H1 (cell line): ENCODE measurements around the gene ANKFY1. TPM values are rescaled to one million over a fixed set of nuclear protein-coding genes. Genes with fewer than 3 reads are reported as not detected.

Source experiments
- CTCF ChIA-PET: fragments of 300-600 bp; sonication (Branson Sonifier 250); formaldehyde crosslinking; loops from one replicate; lab custom pipeline; 2021; ENCODE audit not compliant: partially characterized antibody; lab: Charles Lee
- POLR2A ChIA-PET: fragments of 300-600 bp; sonication (Branson Sonifier 250); formaldehyde crosslinking; loops from one replicate; lab custom pipeline; 2021; ENCODE audit warnings: inconsistent platforms; ENCODE audit not compliant: partially characterized antibody; lab: Charles Lee
- DNase-seq, 2 experiments: peaks; one replicate each; pipeline versions ENCODE4 v3.0.0 to v3.0.0-alpha.2; 2010 to 2022; ENCODE audit warnings: low spot score in 2 of 2, low read depth in 1 of 2, mixed read lengths in 1 of 2
- FAIRE-seq: peaks from 2 replicates; lab custom pipeline; 2011; peaks lifted over from hg19 to GRCh38; lab: Jason Lieb, UNC
- H2AFZ ChIP-seq: 2 replicates; pipeline ENCODE4 v1.8.1; 2012; ENCODE audit warnings: low read length, inconsistent platforms
- H2AK5ac ChIP-seq: 2 replicates; pipeline ENCODE4 v1.6.1; 2013; ENCODE audit warnings: low read depth, low read length
- H2BK120ac ChIP-seq: replicated peaks from 2 replicates; pipeline ENCODE3; 2013; ENCODE audit warnings: low read depth, low read length, inconsistent platforms
- H2BK12ac ChIP-seq: 2 replicates; pipeline ENCODE4 v1.6.1; 2013; ENCODE audit warnings: low read depth, low read length
- H2BK15ac ChIP-seq: 2 replicates; pipeline ENCODE4 v1.6.1; 2013; ENCODE audit warnings: low read length
- H2BK20ac ChIP-seq: 2 replicates; pipeline ENCODE4 v1.6.1; 2013; ENCODE audit warnings: low read length
- H2BK5ac ChIP-seq: 2 replicates; pipeline ENCODE4 v1.6.1; 2013; ENCODE audit warnings: low read depth, low read length
- H3K14ac ChIP-seq: 2 replicates; pipeline ENCODE4 v1.6.1; 2013; ENCODE audit warnings: inconsistent platforms; ENCODE audit not compliant: insufficient read length
- H3K18ac ChIP-seq: 2 replicates; pipeline ENCODE4 v1.6.1; 2013; ENCODE audit warnings: low read length; ENCODE audit errors: extremely low read depth
- H3K23ac ChIP-seq: 2 replicates; pipeline ENCODE4 v1.6.1; 2013; ENCODE audit warnings: inconsistent platforms; ENCODE audit not compliant: insufficient read length
- H3K23me2 ChIP-seq: 2 replicates; pipeline ENCODE4 v1.6.1; 2013; ENCODE audit warnings: low read depth, low read length
- H3K27ac ChIP-seq: 2 replicates; pipeline ENCODE4 v1.6.1; 2011; ENCODE audit warnings: low read depth, low read length, inconsistent platforms
- H3K27me3 ChIP-seq, 4 experiments: replicated peaks in 1 of 4; 1 replicate in 1 of 4; 2 replicates in 3 of 4; pipeline versions ENCODE4 v1.6.1 to v1.8.1; 2011 to 2013; ENCODE audit warnings: low read length in 3 of 4, mild to moderate bottlenecking in 3 of 4, inconsistent platforms in 2 of 4, mixed read lengths in 2 of 4, moderate library complexity in 1 of 4; ENCODE audit not compliant: control insufficient read depth in 3 of 4, insufficient read depth in 3 of 4; ENCODE audit errors: extremely low read depth in 1 of 4
- H3K36me3 ChIP-seq, 4 experiments: 2 replicates each; pipeline versions ENCODE4 v1.6.1 to v1.8.1; 2011 to 2013; ENCODE audit warnings: mild to moderate bottlenecking in 4 of 4, low read length in 3 of 4, moderate library complexity in 2 of 4, control low read depth in 1 of 4, inconsistent platforms in 1 of 4; ENCODE audit not compliant: insufficient read depth in 4 of 4, control insufficient read depth in 2 of 4
- H3K4ac ChIP-seq: replicated peaks from 2 replicates; pipeline ENCODE3; 2013; ENCODE audit warnings: low read length, low read depth, mixed read lengths, inconsistent platforms; ENCODE audit not compliant: insufficient read length
- H3K4me1 ChIP-seq, 4 experiments: replicated peaks in 1 of 4; 1 replicate in 1 of 4; 2 replicates in 3 of 4; pipeline versions ENCODE4 v1.6.1 to v1.8.1; 2011 to 2013; ENCODE audit warnings: low read length in 3 of 4, inconsistent platforms in 2 of 4, mixed read lengths in 1 of 4; ENCODE audit not compliant: insufficient read depth in 4 of 4, control insufficient read depth in 3 of 4
- H3K4me2 ChIP-seq, 2 experiments: 2 replicates each; pipeline versions ENCODE4 v1.6.1 to v1.8.1; 2011 to 2013; ENCODE audit warnings: low read depth in 2 of 2, low read length in 2 of 2, control low read depth in 1 of 2, inconsistent platforms in 1 of 2, mild to moderate bottlenecking in 1 of 2; ENCODE audit not compliant: insufficient read depth in 1 of 2
- H3K4me3 ChIP-seq, 4 experiments: fragments of 200-600, 300-600 bp in 1 of 4; sonication (generic), shearing (Covaris generic), sonication (Bioruptor Twin) in 1 of 4; 2 replicates each; pipeline versions ENCODE4 v1.5.1 to v1.8.1; 2011 to 2016; ENCODE audit warnings: low read length in 4 of 4, low read depth in 3 of 4, control low read depth in 2 of 4, inconsistent platforms in 2 of 4, mild to moderate bottlenecking in 2 of 4, mixed read lengths in 1 of 4, moderate library complexity in 1 of 4; ENCODE audit not compliant: insufficient read depth in 2 of 4; ENCODE audit errors: extremely low read depth in 1 of 4
- H3K56ac ChIP-seq: replicated peaks from 2 replicates; pipeline ENCODE3; 2013; ENCODE audit warnings: low read depth, mild to moderate bottlenecking, mixed read lengths, low read length, inconsistent platforms; ENCODE audit not compliant: insufficient read length
- H3K79me1 ChIP-seq: 2 replicates; pipeline ENCODE4 v1.6.1; 2013; ENCODE audit warnings: low read depth, low read length, control low read depth
- H3K79me2 ChIP-seq, 2 experiments: 2 replicates each; pipeline versions ENCODE4 v1.6.1 to v1.8.1; 2012 to 2013; ENCODE audit warnings: low read length in 2 of 2, mild to moderate bottlenecking in 2 of 2, inconsistent platforms in 1 of 2; ENCODE audit not compliant: insufficient read depth in 2 of 2, control insufficient read depth in 1 of 2
- H3K9ac ChIP-seq, 4 experiments: replicated peaks in 1 of 4; 1 replicate in 1 of 4; 2 replicates in 3 of 4; pipeline versions ENCODE4 v1.6.1 to v1.8.1; 2011 to 2013; ENCODE audit warnings: low read depth in 3 of 4, low read length in 3 of 4, control low read depth in 2 of 4, mild to moderate bottlenecking in 2 of 4, moderate library complexity in 2 of 4, inconsistent platforms in 1 of 4; ENCODE audit errors: extremely low read depth in 1 of 4
- H3K9me3 ChIP-seq, 2 experiments: 2 replicates each; pipeline versions ENCODE4 v1.6.1 to v1.8.1; 2012 to 2013; ENCODE audit warnings: mild to moderate bottlenecking in 2 of 2, moderate library complexity in 2 of 2, control low read depth in 1 of 2, inconsistent platforms in 1 of 2, low read depth in 1 of 2, low read length in 1 of 2, mixed read lengths in 1 of 2; ENCODE audit not compliant: insufficient read depth in 2 of 2
- H4K20me1 ChIP-seq, 2 experiments: replicated peaks in 1 of 2; 2 replicates each; pipeline versions ENCODE3 to v1.8.1; 2011 to 2013; ENCODE audit warnings: inconsistent platforms in 2 of 2, low read length in 2 of 2, mild to moderate bottlenecking in 1 of 2; ENCODE audit not compliant: insufficient read depth in 2 of 2, control insufficient read depth in 1 of 2
- H4K5ac ChIP-seq: 2 replicates; pipeline ENCODE4 v1.6.1; 2013; ENCODE audit warnings: low read length, low read depth, mixed read lengths, inconsistent platforms; ENCODE audit not compliant: insufficient read length
- H4K8ac ChIP-seq: 2 replicates; pipeline ENCODE4 v1.8.0; 2013; ENCODE audit warnings: mild to moderate bottlenecking, moderate library complexity, low read length, inconsistent platforms; ENCODE audit not compliant: insufficient read depth; ENCODE audit errors: extremely low read depth
- H4K91ac ChIP-seq: replicated peaks from 2 replicates; pipeline ENCODE3; 2013; ENCODE audit warnings: low read length, mixed read lengths, inconsistent platforms; ENCODE audit not compliant: insufficient read length
- CHD1 ChIP-seq: IDR thresholded peaks from 2 replicates; pipeline ENCODE4 v1.6.1; 2012; ENCODE audit warnings: low read depth, low read length, improper control_type of control experiment
- CREB1 ChIP-seq: IDR thresholded peaks from 2 replicates; pipeline ENCODE4 v1.6.1; 2012; ENCODE audit warnings: inconsistent platforms
- RBBP5 ChIP-seq: IDR thresholded peaks from 2 replicates; pipeline ENCODE4 v1.7.1; 2012; ENCODE audit warnings: low read depth, mild to moderate bottlenecking, inconsistent platforms, low read length, moderate library complexity, borderline replicate concordance
- SAP30 ChIP-seq: fragments of 300-600 bp; sonication (generic); IDR thresholded peaks from 2 replicates; pipeline ENCODE4 v1.7.1; 2012; ENCODE audit warnings: low read length, moderate library complexity, mild to moderate bottlenecking, inconsistent platforms; ENCODE audit not compliant: insufficient read depth, insufficient replicate concordance
- TCF12 ChIP-seq: IDR thresholded peaks from 2 replicates; pipeline ENCODE4 v1.6.1; 2011; ENCODE audit warnings: low read depth, mild to moderate bottlenecking, low read length
- YY1 ChIP-seq: IDR thresholded peaks from 2 replicates; pipeline ENCODE4 v1.6.1; 2011; ENCODE audit warnings: low read depth, mild to moderate bottlenecking, low read length
- WGBS, 2 experiments: shearing (Covaris generic) in 1 of 2; methylation state at CpG; one replicate each; pipeline versions ENCODE4 v1.1.6 to v1.1.7; 2013 to 2015; ENCODE audit warnings: low lambda C conversion rate in 2 of 2, mixed read lengths in 2 of 2, inconsistent platforms in 1 of 2, low coverage in 1 of 2, missing lambda C conversion rate in 1 of 2; ENCODE audit not compliant: insufficient replicate concordance in 2 of 2, insufficient coverage in 1 of 2, insufficient read length in 1 of 2; ENCODE audit errors: extremely low coverage in 1 of 2, missing lambda C conversion rate in 1 of 2; 5-methylcytosine and 5-hydroxymethylcytosine counted together
- polyA plus RNA-seq, 7 experiments: library from polyadenylated mRNA; depleted of rRNA in 3 of 7; stranded (reverse) in 5 of 7; unstranded in 2 of 7; fragments of >200 nt in 5 of 7; fragments of 200-250 nt in 2 of 7; gene quantifications; 1 replicate in 5 of 7; 2 replicates in 1 of 7; 4 replicates in 1 of 7; pipeline versions ENCODE4 v1.2.1 to v1.2.3, GENCODE V29; 2011 to 2013; ENCODE audit warnings: missing spikeins in 2 of 7, mixed read lengths in 2 of 7
- total RNA-seq: library from RNA; stranded (reverse); fragmentation: NEBNext Ultra II Directional; extraction: Animal tissue kit (Norgen Biotek cat#: 25700); gene quantifications from 2 replicates; pipeline ENCODE4 v1.2.1, GENCODE V29; 2021
- TF ChIP-seq, protein P1 (sequence below): IDR thresholded peaks from 2 replicates; pipeline ENCODE4 v1.6.1; 2011; ENCODE audit warnings: low read length, improper control_type of control experiment

ANKFY1 gene
- total and polyA plus RNA-seq, 2 of the 8 experiments (the other 6 are each of a cell fraction or from before 2014, with no cell fraction given), result 28.3 to 45.3 TPM

DNA sequence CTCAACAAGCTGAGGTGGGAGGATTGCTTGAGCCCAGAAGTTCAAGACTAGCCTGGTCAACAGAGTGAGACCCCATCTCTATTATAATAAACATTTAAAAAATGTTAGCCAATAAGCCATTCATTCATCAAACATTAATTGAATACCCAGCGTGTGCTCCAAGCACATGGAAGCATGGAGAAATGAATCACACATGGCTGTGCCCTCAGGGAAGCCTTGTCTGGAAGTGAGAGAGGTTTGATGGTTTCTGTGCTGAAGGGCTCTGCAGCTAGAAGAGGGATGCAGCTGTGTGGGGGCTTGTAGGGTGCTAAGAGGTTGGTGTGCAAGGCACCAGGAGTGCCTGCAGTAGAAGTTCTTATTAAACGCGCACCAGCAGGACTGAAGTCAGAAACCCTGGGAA is 109.6 kb downstream of the ANKFY1 start:
- FAIRE-seq, result no peak
- CTCF ChIA-PET, result interaction anchor here (1.3 to 2.2 kb wide), 3 partner anchors 9 to 11 kb away, joined by 4 to 5 read pairs (median 4); partner anchors contain the start of gene CYB5D2
- Histone ChIP-seq H3K79me1 (no peaks in the 10 kb centered on the region), H3K14ac (no peak overlapping the region), H3K9me3 (no peaks in the 10 kb centered on the region), H3K36me3 (no peaks in the 10 kb centered on the region), H2AFZ (no peak overlapping the region), H3K4ac (no peak overlapping the region), H3K4me3 (no peak overlapping the region), H4K20me1 (peaks cover 3% of the 10 kb centered on the region in 2 experiments), H3K79me2 (no peaks in the 10 kb centered on the region), H2BK120ac (no peak overlapping the region), H3K56ac (no peak overlapping the region), H4K5ac (no peak overlapping the region), H3K9ac (no peak overlapping the region), H3K18ac (no peak overlapping the region), H2AK5ac (no peak overlapping the region), H3K27ac (no peak overlapping the region), H3K4me1 (no peaks in the 10 kb centered on the region), H2BK12ac (no peak overlapping the region), H4K8ac (no peak overlapping the region), H3K23ac (no peak overlapping the region), H4K91ac (no peak overlapping the region), H3K4me2 (no peak overlapping the region), H2BK5ac (no peak overlapping the region), H2BK20ac (no peak overlapping the region), H3K27me3 (no peaks in the 10 kb centered on the region; a peak in 1 of 7 replicates), H2BK15ac (no peak overlapping the region), H3K23me2 (no peaks in the 10 kb centered on the region)
- no peak for DNase-seq
- WGBS, 2 experiments, result 85% methylated on average over 3 of the region's 3 CpGs; no CpG with 5 or more reads in 1 of the 2 experiments
- POLR2A ChIA-PET, result interaction anchor here (12.0 kb wide), 1 partner anchor 9 kb away, joined by 117 read pairs; the partner anchor contains the start of genes CYB5D2 and ZZEF1
- TF ChIP-seq RBBP5, result no peak
- TF ChIP-seq CREB1, result no peak
- TF ChIP-seq, protein P1, sequence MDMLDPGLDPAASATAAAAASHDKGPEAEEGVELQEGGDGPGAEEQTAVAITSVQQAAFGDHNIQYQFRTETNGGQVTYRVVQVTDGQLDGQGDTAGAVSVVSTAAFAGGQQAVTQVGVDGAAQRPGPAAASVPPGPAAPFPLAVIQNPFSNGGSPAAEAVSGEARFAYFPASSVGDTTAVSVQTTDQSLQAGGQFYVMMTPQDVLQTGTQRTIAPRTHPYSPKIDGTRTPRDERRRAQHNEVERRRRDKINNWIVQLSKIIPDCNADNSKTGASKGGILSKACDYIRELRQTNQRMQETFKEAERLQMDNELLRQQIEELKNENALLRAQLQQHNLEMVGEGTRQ, result no peak
- no peak for TF ChIP-seq SAP30
- TF ChIP-seq CHD1, result no peak
- TF ChIP-seq TCF12, result no peak
- no peak for TF ChIP-seq YY1
